AG09319 (cell line): Measurements from ENCODE around the gene OR13C2.
A peak's percentile ranks its signal among the peaks of the same experiment; 100 is the strongest.
"Not testable (repeated sequence)": the region's sequence is repeated elsewhere in the genome, so short reads cannot be mapped to it uniquely, and the experiment has no call there.

ENCODE experiments used
- DNase-seq: peaks from one replicate; pipeline ENCODE4 v3.0.0-alpha.2; 2010; ENCODE audit warnings: low read depth; ENCODE audit errors: extremely low read depth
- CTCF ChIP-seq: IDR thresholded peaks from 2 replicates; pipeline ENCODE4 v1.5.1; 2011; ENCODE audit warnings: low read depth, mild to moderate bottlenecking, inconsistent platforms, low read length, moderate library complexity

Gene OR13C2

GRCh38 chr9:104606152-104606551 lies 725 bp upstream of the OR13C2 start:
- no peak for DNase-seq
- no peak for TF ChIP-seq CTCF

GRCh38 chr9:104604801-104605200 lies 626 bp downstream of the OR13C2 start:
- DNase-seq, result no peak
- TF ChIP-seq CTCF, result no peak

GRCh38 chr9:104599313-104599712 lies 6.1 kb downstream of the OR13C2 start, which contains the start of gene OR13C5:
Gene OR13C5, minus strand, starts transcription at chr9:104599413. Its CDS starts 0 bp downstream, at chr9:104599413.
- not testable (repeated sequence) for DNase-seq

- DNase-seq, result not testable (repeated sequence)
Measured at GRCh38 chr9:104598749-104599148, 6.7 kb downstream of the OR13C2 start.

GRCh38 chr9:104589626-104590025 lies 15.8 kb downstream of the OR13C2 start:
- DNase-seq, result no peak
- no peak for TF ChIP-seq CTCF

- peak; percentile 36 for DNase-seq
- no peak for TF ChIP-seq CTCF
Measured at GRCh38 chr9:104586496-104587180, 18.8 kb downstream of the OR13C2 start.

- DNase-seq, result no peak
- no peak for TF ChIP-seq CTCF
Measured at GRCh38 chr9:104580562-104580961, 24.9 kb downstream of the OR13C2 start.

GRCh38 chr9:104577263-104577662 lies 28.2 kb downstream of the OR13C2 start:
- TF ChIP-seq CTCF, result no peak
- DNase-seq, result no peak
